COLO668 (cell line): ENCODE results near the gene ENSA.
"Not testable (repeated sequence)": the region's sequence is repeated elsewhere in the genome, so short reads cannot be mapped to it uniquely, and the experiment has no call there.

Source experiments
- DNase-seq: peaks from one replicate; lab custom pipeline; 2025; ENCODE audit not compliant: unreplicated experiment; lab: John Stamatoyannopoulos, UW

ENSA gene

DNA sequence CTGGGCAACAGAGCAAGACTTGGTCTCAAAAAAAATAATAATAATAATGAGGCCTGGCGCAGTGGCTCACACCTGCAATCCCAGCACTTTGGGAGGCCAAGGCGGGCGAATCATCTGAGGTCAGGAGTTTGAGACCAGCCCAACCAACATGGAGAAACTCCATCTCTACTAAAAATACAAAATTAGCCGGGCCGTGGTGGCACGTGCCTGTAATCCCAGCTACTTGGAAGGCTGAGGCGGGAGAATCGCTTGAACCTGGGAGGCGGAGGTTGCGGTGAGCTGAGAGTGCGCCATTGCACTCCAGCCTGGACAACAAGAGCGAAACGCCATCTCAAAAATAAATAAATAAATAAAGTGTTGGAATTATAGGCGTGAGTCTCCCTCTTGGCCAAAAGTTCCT lies 47.5 kb downstream of the ENSA start:
- not testable (repeated sequence) for DNase-seq

DNA sequence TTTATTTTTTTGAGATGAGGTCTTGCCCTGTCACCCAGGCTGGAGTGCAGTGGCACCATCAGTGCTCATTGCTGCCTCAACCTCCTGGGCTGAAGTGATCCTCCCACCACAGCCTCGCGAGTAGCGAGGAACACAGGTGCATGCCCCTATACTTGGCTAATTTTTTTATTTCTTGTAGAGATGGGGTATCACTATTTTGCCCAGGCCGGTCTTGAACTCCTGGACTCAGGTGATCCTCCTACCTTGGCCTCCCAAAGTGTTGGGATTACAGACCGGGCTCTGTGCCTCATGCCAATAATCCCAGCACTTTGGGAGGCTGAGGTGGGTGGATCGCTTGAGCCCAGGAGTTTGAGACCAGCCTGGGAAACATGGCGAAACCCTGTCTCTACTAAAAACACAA lies 48.0 kb downstream of the ENSA start:
- DNase-seq = not testable (repeated sequence)

DNA sequence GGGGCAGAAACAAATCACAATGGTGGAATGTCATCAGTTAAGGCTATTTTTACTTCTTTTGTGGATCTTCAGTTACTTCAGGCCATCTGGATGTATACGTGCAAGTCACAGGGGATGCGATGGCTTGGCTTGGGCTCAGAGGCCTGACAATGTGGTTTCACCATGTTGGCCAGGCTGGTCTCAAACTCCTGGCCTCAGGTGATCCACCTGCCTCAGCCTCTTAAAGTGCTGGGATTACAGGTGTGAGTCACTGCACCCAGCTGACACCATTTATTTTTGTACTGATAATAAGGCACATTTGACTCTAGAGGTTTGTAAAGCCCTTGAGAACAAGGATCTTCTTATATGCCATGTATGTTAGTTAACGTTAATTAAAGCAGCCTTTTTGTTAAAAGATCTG lies 48.4 kb downstream of the ENSA start:
- not testable (repeated sequence) for DNase-seq

DNA sequence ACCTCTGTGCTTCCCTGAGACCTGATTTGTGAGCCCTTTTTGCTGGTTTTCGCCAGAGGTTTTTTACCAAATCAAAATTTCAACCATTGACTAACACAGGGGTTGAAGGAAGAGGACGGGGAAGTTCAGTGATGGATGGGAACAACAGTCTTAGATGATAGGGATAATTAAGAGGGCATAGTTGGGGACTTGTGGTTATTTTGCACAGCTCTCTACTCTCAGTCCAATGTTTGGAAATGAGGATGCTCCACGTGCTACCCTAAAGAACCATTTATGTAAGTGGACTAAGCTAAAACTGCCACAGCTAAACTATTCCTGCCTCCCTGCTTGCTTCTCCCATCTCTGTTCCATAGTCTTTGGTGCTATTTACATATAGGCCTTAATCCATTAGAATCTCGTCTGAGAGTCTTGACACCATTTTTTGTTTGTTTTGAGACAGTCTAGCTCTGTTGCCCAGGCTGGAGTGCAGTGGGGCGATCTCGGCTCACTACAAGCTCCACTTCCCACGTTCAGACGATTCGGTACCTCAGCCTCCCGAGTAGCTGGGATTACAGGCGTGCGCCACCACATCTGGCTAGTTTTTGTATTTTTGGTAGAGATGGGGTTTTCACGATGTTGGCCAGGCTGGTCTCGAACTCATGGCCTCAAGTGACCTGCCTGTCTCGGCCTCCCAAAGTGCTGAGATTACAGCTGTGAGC lies 49.3 kb downstream of the ENSA start:
- no peak for DNase-seq

DNA sequence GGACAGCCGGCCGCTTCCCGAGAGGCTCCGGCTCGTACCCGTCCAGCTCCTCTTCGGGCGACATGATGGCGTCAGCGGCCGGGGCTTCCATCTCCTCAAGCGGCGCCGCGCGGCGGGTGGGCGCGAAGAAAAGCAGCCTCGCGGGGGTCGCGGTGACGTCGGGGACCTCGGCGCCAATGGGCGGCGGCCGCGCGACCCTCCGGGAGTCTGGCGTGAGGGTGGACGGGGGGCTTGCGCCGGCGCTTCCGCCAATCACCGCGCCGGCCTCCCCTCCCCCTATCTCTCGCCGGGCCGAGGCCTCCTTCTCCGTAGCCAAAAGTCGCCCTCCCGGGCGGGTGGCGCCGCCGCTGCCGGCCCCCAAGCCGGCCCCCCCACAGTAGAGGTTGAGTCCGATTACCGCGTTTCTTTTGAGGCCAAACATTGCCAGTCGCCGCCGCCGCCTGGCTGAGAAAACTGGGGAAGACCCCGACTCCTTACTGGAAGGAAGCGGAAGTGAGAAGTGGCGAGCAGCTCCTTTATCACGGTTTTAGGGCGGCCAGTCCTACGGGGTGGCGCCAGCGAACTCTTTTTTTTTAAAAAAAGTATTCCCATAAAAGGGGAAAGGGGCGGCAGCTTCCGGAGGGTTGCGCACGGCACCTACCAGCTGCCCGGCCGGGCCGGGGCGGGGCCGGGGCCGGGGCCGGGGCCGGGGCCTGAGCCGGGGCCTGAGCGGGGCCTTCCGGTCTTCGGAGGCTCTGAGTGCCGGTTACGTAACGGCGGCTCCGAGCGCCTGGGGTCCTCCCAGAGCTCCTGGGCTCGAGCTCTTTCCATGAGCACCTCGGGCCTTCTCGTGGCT lies 50.1 kb downstream of the ENSA start, which contains the start of gene MCL1:
MCL1 (minus strand) TSS at position 501 of the 835 bp plus-strand sequence; CDS start at position 421, 80 bp downstream.
- DNase-seq = peak; percentile 96

DNA sequence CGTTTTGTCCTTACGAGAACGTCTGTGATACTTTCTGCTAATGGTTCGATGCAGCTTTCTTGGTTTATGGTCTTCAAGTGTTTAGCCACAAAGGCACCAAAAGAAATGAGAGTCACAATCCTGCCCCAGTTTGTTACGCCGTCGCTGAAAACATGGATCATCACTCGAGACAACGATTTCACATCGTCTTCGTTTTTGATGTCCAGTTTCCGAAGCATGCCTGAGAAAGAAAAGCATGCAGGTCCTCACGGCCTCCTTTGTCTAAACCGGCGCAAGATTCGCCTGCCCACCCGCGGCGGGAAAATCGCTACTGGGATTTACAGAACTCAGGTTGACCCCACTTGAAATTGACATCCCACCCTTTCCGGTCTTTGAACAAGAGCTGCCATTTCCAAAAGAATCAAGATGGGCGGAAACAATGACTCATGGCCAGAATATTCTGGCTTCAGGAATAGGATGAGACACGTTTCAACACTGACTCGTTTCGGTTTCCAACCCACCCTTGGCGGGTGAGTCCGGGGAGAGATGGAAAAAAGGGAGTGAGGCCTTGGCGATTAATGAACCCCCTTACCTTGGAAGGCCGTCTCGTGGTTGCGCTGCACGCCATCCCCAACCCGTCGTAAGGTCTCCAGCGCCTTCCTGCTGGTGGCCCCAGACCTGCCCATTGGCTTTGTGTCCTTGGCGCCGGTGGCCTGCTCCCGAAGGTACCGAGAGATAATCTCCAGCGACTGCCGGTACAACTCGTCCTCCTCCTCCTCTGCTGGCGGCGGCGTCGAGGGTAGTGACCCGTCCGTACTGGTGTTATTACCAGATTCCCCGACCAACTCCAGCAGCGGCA lies 50.9 kb downstream of the ENSA start:
- peak; percentile 76 for DNase-seq

DNA sequence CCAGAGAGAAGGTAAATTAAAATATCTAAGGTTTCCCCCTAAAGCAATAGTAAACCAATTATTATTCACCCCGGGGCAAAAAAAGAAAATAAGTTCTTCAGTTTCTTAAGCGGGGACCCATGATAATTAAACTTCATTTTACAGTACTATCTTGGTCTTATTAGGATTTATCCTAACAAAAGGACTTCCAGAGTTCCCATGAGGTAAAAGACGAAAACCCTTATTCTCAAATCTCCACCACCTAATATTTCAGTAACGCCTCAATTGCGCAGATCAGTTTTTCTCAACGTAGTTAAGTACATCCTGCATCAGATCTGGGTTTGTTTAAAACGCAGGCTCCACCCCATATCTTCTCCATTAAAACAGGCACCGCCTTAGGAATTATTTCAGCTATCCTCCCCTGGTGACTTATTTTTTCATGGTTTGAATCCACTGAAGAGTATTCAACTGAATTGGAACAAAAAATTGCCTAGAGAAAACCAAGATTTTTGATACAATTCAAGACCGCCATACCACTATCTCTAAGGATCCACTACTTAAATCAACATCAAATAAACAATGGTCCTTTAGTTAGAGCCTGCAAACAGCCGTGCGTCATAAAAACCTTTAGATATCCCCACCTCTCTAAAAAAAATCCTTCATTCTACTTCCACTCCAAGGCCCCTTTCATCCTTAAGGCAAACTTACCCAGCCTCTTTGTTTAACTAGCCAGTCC lies 51.7 kb downstream of the ENSA start:
- no peak for DNase-seq

DNA sequence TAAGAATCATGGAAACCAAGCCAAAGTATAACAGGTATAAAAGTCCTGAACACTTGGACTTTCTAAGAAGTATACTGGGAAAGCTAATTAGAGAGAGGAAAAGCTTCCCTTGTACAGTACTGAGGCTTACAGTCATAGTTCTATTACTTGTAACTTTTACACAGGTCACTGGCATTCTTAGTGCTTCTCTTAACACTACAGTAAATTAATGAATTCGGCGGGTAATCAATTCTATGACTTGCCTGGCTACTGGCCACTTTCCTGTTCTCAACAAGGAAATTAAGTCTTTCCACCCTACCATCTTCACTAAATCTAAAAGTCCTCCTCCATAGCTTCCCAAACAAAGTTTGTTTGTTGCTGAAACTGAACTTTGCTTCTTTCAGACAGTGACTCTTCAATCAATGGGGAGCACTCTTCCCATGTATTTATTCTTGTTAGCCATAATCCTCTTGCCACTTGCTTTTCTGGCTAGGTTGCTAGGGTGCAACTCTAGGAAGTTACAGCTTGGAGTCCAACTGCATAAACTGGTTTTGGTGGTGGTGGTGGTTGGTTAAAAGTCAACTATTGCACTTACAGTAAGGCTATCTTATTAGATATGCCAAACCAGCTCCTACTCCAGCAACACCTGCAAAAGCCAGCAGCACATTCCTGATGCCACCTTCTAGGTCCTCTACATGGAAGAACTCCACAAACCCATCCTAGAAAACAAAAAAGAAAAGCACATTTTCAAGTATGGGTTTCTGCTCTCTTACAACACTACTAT lies 52.4 kb downstream of the ENSA start:
- DNase-seq = no peak

DNA sequence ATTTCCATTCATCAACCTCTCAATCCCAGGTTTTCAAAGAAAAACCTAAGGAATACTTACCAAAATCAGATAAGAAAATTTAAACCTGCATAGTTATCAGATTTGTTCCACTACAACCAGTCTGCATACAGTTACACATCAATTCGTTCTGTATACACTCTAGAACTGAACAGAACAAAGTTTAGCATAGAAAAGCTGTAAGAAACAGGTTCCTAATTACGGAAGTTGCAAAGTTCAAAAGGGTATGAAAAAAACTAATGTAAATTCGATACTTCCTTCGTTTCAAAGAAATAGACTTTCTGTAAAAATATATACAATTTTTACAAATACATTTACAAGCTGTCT lies 53.1 kb downstream of the ENSA start:
- DNase-seq = no peak

DNA sequence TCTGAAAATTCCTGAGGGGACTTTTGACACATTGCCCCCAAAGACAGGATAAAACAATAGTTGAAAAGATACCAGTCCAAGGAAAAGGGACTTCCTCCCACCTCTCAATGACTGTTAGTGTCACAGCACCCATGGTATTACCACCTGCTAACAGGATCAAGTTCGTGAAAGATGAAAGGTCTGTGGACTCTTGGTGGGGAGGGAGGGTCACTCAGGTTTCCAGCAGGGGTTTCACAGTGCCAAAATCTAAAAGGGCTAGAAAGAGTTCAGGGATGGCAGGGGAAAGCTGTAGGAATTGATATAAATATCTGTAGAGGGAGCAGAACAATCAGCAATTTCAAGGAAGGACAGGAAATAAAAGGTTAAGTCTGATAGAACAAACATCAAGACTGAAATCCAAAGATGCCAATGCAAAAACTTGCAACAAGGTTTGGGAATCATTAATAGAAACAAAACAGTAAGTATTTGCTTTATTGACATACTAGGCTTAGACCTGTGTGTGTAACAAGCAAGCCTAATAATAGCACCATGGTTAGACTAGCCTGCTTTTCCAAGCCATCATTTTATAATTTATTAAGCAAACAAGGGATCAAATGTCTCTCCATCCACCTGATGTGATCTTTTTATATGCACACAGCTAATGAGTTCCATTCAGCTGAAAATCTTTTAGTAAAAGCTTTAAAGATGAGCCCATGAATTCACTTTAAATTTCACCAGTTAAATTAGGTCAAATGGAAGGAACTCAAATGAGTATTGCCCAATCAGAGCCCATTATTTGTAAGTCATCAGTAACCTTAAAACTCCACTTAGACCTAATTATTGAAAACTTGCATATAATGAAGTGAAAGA lies 53.7 kb downstream of the ENSA start:
- no peak for DNase-seq

DNA sequence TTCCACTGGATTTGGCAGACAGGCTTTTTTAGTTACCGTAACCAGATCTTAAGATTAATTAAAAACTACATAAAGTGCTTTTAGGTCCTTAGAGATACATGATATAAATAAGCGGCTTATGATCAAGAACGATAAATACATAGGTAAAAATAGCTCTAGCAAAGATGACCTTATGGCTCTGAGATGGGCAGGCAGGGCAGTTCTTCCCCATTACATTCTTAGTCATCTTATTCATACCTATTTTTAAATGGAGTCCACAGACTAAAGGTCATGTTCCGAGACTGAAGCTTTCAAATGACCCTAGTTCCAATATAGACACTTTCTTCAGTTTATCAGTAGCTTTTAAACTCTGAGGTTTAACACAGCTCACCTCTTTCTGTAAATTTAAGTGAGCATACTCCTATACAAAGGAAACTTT lies 54.3 kb downstream of the ENSA start:
- no peak for DNase-seq

DNA sequence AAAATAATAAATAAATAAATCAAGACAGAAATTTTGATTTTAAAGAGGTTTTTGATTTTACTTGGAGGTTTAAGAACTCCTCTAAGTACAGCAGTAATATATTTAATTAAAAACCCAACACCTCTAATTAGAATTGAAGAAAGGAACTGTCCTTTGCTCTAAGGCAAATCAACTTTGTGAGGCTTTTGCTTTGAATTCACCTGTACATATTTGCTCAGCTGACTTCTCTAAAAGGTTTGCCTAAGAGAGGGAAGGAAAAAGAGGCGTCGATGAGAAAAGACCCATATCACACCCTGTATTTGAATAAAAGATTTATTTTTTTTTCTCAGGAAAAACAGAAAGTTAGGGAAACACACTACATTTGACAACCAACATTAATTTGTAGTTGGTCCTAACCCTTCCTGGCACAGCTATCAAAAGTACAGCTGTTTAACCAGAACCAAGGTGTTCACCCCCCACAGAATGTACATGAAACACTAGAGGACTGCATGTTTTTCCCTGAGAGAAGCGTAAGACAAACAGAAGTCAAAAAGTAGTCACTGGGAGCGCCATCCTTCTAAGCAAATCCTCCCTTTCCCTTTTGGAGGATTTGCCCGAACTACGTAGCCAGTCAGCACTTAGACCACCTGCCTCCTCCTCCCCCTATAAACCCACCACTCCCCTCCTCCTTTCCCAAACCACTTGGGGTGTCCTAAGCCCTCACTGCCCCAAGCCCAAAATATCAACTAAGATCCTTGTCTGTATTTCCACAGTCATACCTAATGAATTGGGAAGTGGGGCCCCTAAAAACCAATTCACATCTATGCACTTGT lies 54.9 kb downstream of the ENSA start:
- no peak for DNase-seq

DNA sequence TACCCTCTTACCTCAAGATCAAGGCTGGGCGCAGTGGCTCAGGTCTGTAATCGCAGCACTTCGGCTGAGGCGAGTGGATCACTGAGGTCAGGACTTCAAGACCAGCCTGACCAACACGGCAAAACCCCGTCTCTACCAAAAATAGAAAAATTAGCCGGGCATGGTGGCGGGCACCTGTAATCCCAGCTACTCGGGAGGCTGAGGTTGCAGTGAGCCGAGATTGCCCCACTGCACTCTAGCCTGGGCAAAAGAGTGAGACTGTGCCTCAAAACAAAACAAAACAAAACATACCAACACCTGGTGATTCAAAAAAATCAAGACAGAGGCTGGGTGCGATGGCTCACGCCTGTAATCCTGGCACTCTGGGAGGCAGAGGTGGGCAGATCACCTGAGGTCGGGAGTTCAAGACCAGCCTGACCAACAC lies 55.8 kb downstream of the ENSA start:
- not testable (repeated sequence) for DNase-seq

DNA sequence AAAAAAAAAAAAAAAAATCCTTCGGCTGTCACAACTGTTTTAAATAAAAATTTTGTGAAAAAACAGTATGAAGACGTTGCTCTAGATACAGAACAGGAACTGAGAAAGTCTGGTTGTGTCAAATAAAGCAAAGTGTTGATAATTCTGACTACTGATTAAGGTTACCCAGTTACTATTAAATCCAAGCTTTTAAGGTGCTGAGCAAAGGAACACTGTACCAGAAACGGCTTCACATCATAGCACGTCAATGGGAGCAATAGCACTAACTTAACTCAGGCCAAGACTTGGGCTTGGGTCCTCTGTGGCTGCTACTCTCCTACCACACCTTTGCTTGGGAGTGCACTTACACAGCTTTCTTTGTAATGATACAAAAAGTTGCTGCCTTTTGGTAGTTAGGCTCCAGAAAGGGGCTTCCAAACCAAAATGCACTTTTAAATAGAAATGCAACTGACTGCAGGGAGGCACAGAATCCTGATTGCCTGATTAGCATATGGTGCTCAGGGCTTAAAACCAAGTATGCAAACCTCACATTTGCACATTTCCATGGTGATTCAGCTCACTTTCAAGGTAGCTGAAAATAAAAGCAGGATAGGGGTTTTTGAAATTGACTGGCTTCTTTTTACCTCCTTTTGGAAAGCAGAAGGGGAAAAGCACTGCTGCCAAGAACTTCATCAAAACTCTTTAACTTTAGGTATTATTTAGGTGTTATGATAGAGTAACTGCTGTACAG lies 56.3 kb downstream of the ENSA start:
- DNase-seq = no peak
